SH-SY5Y (cell line): ENCODE results near the gene PRSS23.

Experiments
- GATA2 ChIP-seq: IDR thresholded peaks from 2 replicates; pipeline ENCODE4 v1.6.1; 2011; ENCODE audit warnings: mild to moderate bottlenecking, low read depth, low read length
- GATA3 ChIP-seq: IDR thresholded peaks from 2 replicates; pipeline ENCODE4 v1.6.1; 2011; ENCODE audit warnings: low read depth, mild to moderate bottlenecking, low read length, moderate library complexity

DNA sequence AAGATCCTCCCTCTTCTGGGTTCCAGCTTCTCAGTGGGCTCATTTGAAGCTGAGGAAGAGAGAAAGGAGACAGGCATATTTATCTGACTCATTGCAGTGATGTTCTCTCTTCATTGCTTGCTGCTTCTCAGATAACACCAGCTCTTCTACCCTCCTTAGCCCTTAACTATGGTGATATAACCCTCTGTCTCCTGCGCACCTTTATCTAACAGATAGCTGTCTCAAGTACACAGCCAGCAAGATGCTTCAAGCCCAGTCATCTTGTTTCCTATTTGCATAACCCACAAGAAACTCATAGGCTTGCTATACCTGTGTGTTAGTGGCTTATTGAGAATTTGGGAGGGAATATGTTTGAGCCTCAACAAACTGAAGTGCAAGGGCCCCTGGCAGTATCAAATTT lies 12.6 kb downstream of the PRSS23 start:
- TF ChIP-seq GATA3 (no peak), GATA2 (no peak)
